Parathyroid adenoma (tissue), 2 donors: ENCODE results near the gene TRERF1.

Source experiments
- H2AFZ ChIP-seq: fragments of 300-600 bp; sonication (generic); one replicate; pipeline ENCODE4 v1.7.0; 2017; ENCODE audit warnings: antibody characterized with exemption, mild to moderate bottlenecking
- H3K27ac ChIP-seq: fragments of 300-600 bp; sonication (generic); one replicate; pipeline ENCODE4 v1.7.0; 2017
- H3K27me3 ChIP-seq: fragments of 300-600 bp; sonication (generic); one replicate; pipeline ENCODE4 v1.7.0; 2017; ENCODE audit warnings: low read length; ENCODE audit not compliant: control insufficient read depth, insufficient read depth
- H3K36me3 ChIP-seq: fragments of 300-600 bp; sonication (generic); one replicate; pipeline ENCODE4 v1.7.0; 2017; ENCODE audit warnings: low read length; ENCODE audit not compliant: control insufficient read depth, insufficient read depth
- H3K4me1 ChIP-seq: fragments of 300-600 bp; sonication (generic); one replicate; pipeline ENCODE4 v1.7.0; 2017; ENCODE audit warnings: control low read depth
- H3K4me2 ChIP-seq: fragments of 300-600 bp; sonication (generic); one replicate; pipeline ENCODE4 v1.7.0; 2017; ENCODE audit warnings: low read length
- H3K4me3 ChIP-seq: fragments of 300-600 bp; sonication (generic); one replicate; pipeline ENCODE4 v1.7.0; 2017; ENCODE audit warnings: low read depth, low read length
- H3K79me2 ChIP-seq: fragments of 300-600 bp; sonication (generic); one replicate; pipeline ENCODE4 v1.7.0; 2017; ENCODE audit warnings: control low read depth
- H3K9ac ChIP-seq: fragments of 300-600 bp; sonication (generic); one replicate; pipeline ENCODE4 v1.7.0; 2017; ENCODE audit warnings: mild to moderate bottlenecking
- H3K9me3 ChIP-seq: fragments of 300-600 bp; sonication (generic); one replicate; pipeline ENCODE4 v1.7.0; 2017; ENCODE audit warnings: low read length; ENCODE audit not compliant: control insufficient read depth
- CTCF ChIP-seq: fragments of 300-600 bp; sonication (generic); IDR thresholded peaks from one replicate; pipeline ENCODE4 v1.7.0; 2017; ENCODE audit warnings: antibody characterized with exemption, mild to moderate bottlenecking
- donor health status: primary hyperparathyroidism.

The TRERF1 gene

DNA sequence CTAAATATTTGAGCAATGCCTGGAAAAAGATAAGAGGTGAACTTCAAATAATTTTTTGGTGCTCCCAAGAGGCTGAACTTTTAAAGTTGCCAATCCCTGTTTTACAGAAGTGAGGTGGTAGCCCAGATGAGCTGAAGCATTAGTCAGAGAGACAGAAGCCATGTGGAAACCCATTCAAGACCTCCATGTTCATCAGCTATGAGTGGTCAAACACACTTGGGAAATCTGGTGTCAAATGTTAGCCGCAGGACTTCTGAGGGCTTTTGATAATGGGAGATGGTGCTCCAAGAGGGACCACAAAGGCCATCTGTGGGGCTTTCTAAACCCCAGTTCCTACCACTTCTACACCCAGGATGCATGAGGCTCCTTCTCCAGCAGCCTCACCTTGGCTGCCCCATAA lies 156.5 kb downstream of the TRERF1 start:
- Histone ChIP-seq H3K9me3 (no peaks in the 10 kb centered on the region), H3K79me2 (peaks cover 8% of the 10 kb centered on the region), H3K4me3 (no peak overlapping the region), H3K4me1 (no peaks in the 10 kb centered on the region), H3K36me3 (no peaks in the 10 kb centered on the region), H3K27ac (no peak overlapping the region), H2AFZ (no peak overlapping the region), H3K9ac (no peak overlapping the region), H3K27me3 (no peaks in the 10 kb centered on the region), H3K4me2 (no peak overlapping the region)
- TF ChIP-seq CTCF, result no peak

DNA sequence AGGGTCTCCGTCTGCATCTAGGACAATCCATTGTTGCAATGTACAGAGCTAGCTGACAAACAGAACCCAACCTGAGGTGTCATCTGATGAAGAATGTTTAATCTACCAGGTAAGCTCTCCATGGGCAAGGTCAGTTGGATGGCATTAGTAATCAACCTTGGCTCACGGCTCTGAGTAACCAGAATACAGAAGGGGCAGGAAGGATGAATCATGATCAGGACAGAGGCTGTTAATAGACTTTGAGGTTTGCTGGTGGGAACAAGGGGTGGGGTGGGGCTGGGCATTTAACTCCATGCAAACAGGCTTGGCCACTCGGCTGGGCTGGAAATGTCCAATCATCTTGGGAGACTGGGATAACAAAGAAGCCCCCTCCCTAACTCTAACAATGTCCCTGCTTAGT lies 157.0 kb downstream of the TRERF1 start:
- Histone ChIP-seq H3K4me1 (no peaks in the 10 kb centered on the region), H3K36me3 (no peaks in the 10 kb centered on the region)
- TF ChIP-seq CTCF, result no peak

DNA sequence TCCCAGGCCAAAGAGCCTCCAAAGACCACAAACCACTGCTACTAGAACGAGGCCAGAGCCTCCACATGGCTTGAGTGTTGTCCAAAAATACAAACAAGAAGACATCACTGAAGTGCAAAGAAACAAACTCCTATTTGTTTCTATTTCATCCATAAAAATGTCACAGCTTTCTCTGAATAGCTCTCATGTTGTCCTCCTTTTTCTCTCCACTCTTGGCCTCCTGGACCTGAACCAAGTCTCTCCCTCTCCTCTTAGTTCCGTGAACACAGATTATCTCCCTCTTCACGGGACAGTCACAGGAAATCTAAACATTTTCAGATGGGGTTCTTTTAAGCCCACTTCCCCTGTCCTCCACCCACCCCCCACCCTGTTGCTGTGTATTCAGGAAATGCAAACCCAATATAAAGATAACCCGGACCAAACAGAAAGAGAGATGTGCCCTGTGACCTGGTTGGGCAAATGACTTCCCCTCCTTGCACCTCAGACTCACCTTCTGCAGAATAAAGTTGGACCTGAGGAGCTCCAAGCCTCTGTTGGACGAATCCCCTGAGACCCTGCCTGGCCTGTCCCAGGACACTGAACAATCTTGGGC lies 158.2 kb downstream of the TRERF1 start:
- Histone ChIP-seq H3K9ac (no peak overlapping the region), H3K4me2 (no peak overlapping the region), H3K27ac (no peak overlapping the region), H3K79me2 (peaks cover 8% of the 10 kb centered on the region), H3K4me1 (no peaks in the 10 kb centered on the region), H3K9me3 (no peaks in the 10 kb centered on the region), H3K36me3 (no peaks in the 10 kb centered on the region), H3K27me3 (no peaks in the 10 kb centered on the region), H2AFZ (no peak overlapping the region), H3K4me3 (no peak overlapping the region)
- no peak for TF ChIP-seq CTCF

More for the DNA sequence above, 157.0 kb downstream of the TRERF1 start:
- Histone ChIP-seq H3K27ac (no peak overlapping the region), H3K9me3 (no peaks in the 10 kb centered on the region), H3K9ac (no peak overlapping the region), H3K4me3 (no peak overlapping the region), H3K79me2 (peaks cover 8% of the 10 kb centered on the region), H3K27me3 (no peaks in the 10 kb centered on the region), H3K4me2 (no peak overlapping the region), H2AFZ (no peak overlapping the region)

DNA sequence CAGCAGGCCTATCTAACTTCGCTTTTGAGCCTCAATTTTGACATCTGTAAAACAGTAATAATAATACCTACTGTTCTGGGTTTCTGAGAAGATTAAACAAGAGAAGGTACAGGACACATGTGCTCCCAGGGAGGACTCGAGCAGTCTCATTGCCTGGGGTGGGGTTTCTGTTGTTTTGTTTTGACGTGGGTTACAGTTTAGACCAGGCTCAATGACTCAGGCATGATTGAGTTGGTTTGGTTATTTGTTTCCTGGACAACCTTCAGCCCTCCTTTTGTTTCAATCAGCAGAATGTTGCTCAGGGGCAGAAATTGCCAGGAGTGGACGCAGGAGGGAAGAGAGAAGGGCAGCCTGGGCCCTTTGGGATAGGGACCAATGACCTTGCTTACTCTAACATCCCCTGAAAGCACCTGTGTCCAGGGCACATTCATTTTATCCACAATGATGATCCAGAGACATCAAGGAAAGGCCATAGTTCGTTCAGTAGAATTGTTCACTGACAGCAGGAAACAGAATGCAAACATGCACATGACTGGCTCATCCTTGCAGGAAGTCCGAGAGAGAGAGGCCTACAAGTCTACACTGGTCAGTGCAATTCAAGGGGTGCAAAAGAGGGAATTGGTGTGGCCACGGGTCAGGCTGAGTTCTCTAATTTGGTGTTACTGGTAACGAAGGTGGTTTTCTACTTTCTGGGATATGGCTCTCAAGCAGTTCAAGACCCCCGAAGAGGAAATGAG lies 159.6 kb downstream of the TRERF1 start:
- Histone ChIP-seq H3K9ac (no peak overlapping the region), H3K9me3 (no peaks in the 10 kb centered on the region), H3K27ac (no peak overlapping the region), H3K27me3 (no peaks in the 10 kb centered on the region), H3K4me1 (no peaks in the 10 kb centered on the region), H3K79me2 (peaks cover 11% of the 10 kb centered on the region), H3K36me3 (no peaks in the 10 kb centered on the region), H3K4me2 (no peak overlapping the region), H3K4me3 (no peak overlapping the region), H2AFZ (no peak overlapping the region)
- TF ChIP-seq CTCF, result no peak

DNA sequence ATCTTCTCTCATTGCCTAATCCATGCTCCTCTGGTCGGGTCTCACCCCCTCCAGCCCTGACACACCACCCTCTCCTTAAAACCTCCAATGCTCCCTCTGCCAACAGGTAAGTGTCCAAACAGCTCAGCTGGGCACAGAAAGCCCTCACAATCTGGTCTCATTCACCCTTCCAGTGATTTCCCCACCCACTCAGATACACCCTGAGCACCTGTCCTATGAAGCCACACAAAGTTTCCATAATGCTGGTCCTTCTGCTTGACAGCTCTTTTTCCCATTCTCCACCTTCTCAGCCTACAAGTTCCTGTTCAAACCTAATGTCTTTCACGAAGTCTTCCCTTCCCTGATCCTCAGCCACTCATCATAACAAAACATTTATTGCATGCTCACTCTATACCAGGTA lies 164.0 kb downstream of the TRERF1 start:
- TF ChIP-seq CTCF, result no peak
- H3K79me2 ChIP-seq, result peaks cover 11% of the 10 kb centered on the region
- no peaks in the 10 kb centered on the region for H3K9me3 ChIP-seq
- no peak overlapping the region for H3K27ac ChIP-seq
- H3K4me3 ChIP-seq, result no peak overlapping the region
- no peaks in the 10 kb centered on the region for H3K27me3 ChIP-seq
- H3K4me2 ChIP-seq, result no peak overlapping the region
- no peaks in the 10 kb centered on the region for H3K4me1 ChIP-seq
- H2AFZ ChIP-seq, result no peak overlapping the region
- H3K9ac ChIP-seq, result no peak overlapping the region
- H3K36me3 ChIP-seq, result no peaks in the 10 kb centered on the region
